Tibial nerve (tissue), 3 donors: Measurements from ENCODE around the gene DDAH1.

ENCODE experiments used
- POLR2A ChIP-seq, 2 donors: fragments of 450-650 bp; IDR thresholded peaks; one replicate each; pipeline ENCODE4 v1.6.1; 2017; ENCODE audit warnings: antibody characterized with exemption in 2 of 2, mild to moderate bottlenecking in 2 of 2, moderate library complexity in 2 of 2
- TF ChIP-seq, protein P1 (sequence below), 5 experiments: fragments of 200-600 bp in 3 of 5; fragments of 450-650 bp in 2 of 5; sonication (generic) in 3 of 5; IDR thresholded peaks; one replicate each; pipeline ENCODE4 v1.5.1; 2016 to 2019; ENCODE audit warnings: antibody characterized with exemption in 5 of 5, mild to moderate bottlenecking in 3 of 5, moderate library complexity in 2 of 5

DNA sequence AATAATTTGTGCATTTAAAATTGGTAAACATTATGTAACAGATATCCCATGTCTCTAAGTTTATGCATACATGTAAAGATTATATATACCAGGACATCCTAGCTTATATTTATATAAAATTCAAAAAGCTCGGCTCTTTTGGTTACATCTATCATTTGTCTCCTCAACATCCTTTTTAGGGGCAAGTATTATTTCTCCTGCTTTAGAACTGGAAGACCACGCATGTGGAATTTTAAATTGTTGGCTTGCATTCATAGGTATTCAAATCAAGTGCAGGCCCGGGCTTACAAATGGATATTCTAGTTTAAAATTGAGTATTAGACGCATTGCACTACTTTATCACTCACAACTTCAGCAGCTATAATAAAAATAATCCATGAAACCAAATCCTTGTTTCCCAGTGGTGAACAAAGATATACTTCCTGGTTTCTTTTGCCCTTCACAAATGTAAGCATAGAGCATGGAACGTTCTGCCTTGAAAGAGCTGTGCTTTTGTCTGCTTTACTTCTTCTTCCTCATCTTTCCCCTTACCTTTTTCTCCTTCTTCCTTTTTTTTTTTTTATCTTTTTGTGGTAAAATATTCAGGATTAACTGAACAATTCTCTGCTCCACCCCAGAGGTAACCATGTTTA is 57.1 kb downstream of the DDAH1 start:
- TF ChIP-seq, protein P1, sequence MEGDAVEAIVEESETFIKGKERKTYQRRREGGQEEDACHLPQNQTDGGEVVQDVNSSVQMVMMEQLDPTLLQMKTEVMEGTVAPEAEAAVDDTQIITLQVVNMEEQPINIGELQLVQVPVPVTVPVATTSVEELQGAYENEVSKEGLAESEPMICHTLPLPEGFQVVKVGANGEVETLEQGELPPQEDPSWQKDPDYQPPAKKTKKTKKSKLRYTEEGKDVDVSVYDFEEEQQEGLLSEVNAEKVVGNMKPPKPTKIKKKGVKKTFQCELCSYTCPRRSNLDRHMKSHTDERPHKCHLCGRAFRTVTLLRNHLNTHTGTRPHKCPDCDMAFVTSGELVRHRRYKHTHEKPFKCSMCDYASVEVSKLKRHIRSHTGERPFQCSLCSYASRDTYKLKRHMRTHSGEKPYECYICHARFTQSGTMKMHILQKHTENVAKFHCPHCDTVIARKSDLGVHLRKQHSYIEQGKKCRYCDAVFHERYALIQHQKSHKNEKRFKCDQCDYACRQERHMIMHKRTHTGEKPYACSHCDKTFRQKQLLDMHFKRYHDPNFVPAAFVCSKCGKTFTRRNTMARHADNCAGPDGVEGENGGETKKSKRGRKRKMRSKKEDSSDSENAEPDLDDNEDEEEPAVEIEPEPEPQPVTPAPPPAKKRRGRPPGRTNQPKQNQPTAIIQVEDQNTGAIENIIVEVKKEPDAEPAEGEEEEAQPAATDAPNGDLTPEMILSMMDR (IDR thresholded peaks at IDR 0.05), result no peak
- TF ChIP-seq POLR2A (IDR thresholded peaks at IDR 0.05), result no peak
